ENCODE results near the gene PPP1CA.

Gene PPP1CA

DNA sequence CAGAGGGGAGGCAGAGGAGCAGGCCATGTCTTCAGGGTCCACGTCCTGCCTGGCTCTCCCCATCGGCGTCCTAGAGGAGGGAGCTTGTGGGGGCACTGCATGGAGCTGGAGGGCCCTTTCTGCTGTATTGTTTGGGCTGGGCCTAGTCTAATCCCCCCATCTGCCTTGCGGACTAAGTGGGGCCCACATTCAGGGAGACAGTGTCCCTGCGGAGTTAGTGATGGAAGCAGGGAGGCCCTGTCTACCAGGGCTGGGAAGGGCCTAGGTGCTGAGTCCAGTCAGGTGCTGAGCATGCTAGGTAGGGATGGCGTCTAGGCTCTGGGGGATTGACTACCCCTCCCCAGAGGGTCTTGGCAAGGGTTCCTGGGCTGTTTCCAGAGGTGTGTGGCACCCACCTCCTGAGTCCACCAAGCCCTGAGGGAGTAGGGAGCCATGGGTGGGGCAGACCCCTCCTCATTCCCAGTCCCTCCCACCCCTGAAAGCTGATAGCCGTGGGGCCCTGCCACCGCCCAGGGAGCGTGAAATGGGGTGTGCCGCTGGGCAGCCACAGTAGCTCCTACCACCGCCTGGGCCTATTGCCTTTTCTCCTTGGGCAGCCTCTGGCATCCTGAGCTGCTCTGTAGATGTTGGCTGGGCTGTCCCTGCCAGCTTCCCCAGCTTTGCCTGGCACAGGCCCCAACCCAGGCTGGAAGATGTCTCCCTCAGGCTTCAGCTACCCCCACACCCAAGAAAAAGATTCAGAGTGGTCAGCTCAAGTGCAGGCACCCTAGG, 46.5 kb downstream of the PPP1CA start:
- no peak overlapping the region for H3K9ac ChIP-seq
- peaks cover 5% of the 10 kb centered on the region for H3K79me2 ChIP-seq
- H3K36me3 ChIP-seq (ENCODE audit: control insufficient read depth, insufficient read depth, low read length), result no peaks in the 10 kb centered on the region
- no peaks in the 10 kb centered on the region for H3K27me3 ChIP-seq (ENCODE audit: control insufficient read depth, insufficient read depth, low read length)
- no peak overlapping the region for H3K4me3 ChIP-seq (ENCODE audit: low read depth, low read length)
- peaks cover 8% of the 10 kb centered on the region for H3K4me1 ChIP-seq
- peak overlapping the region; percentile 94 for H3K27ac ChIP-seq
- no peak overlapping the region for H2AFZ ChIP-seq
- TF ChIP-seq, protein P1, sequence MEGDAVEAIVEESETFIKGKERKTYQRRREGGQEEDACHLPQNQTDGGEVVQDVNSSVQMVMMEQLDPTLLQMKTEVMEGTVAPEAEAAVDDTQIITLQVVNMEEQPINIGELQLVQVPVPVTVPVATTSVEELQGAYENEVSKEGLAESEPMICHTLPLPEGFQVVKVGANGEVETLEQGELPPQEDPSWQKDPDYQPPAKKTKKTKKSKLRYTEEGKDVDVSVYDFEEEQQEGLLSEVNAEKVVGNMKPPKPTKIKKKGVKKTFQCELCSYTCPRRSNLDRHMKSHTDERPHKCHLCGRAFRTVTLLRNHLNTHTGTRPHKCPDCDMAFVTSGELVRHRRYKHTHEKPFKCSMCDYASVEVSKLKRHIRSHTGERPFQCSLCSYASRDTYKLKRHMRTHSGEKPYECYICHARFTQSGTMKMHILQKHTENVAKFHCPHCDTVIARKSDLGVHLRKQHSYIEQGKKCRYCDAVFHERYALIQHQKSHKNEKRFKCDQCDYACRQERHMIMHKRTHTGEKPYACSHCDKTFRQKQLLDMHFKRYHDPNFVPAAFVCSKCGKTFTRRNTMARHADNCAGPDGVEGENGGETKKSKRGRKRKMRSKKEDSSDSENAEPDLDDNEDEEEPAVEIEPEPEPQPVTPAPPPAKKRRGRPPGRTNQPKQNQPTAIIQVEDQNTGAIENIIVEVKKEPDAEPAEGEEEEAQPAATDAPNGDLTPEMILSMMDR (IDR thresholded peaks at IDR 0.05), result no peak
- no peaks in the 10 kb centered on the region for H3K9me3 ChIP-seq (ENCODE audit: control insufficient read depth, low read length)
- no peak overlapping the region for H3K4me2 ChIP-seq (ENCODE audit: low read length)

DNA sequence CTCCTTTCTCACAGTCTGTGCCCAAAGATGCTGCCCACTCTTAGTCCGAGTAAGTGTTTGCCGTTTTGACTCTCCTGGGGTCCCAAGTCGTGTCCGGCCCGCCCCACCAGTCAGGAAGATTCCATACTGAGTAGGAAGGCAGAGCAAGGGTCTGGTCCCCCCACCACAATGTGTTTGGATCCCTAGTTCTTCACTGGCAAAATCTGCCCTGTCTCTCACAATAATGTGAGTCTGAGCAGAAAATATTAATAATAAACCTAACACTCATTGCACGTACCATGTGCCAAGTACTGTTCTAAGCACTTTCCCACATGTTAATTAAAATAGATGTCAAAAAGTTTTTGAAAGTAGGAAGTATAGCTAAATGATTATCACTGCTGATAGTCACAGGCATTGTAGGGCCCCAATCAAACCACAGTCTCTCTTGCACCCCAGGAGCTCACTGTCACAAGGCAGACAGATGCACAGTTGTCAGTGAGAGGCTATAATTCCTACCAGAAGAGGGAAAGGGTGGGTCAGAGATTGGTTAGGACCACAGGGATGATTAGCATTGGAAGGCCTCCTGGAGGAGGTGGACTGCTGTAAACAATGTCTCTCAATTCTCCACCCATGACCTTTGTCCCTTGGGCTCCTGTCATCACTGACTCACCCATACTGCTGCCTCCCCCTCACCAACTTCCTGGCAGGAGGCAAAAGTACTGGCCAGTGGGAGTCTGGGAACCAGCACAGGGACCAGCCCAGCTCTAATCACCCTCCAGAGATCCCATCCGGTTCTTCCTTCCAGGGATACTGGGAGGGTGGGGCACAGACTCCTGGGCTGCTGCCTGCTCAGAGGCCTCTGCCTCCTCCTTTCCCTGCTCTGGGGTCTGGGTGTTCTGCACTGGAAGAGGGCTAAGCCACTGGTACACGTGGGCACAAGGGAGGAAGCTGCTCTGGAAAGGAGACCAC, 47.3 kb downstream of the PPP1CA start:
- H3K27ac ChIP-seq, result peak overlapping the region; percentile 94
- peak overlapping the region; percentile 86 for H2AFZ ChIP-seq
- H3K4me1 ChIP-seq, result peaks cover 8% of the 10 kb centered on the region
- H3K9me3 ChIP-seq (ENCODE audit: control insufficient read depth, low read length), result no peaks in the 10 kb centered on the region
- peaks cover 5% of the 10 kb centered on the region for H3K79me2 ChIP-seq
- H3K27me3 ChIP-seq (ENCODE audit: control insufficient read depth, insufficient read depth, low read length), result no peaks in the 10 kb centered on the region
- peak overlapping the region; percentile 79 for H3K4me3 ChIP-seq (ENCODE audit: low read depth, low read length)
- TF ChIP-seq, protein P1 (IDR thresholded peaks at IDR 0.05), result no peak
- H3K36me3 ChIP-seq (ENCODE audit: control insufficient read depth, insufficient read depth, low read length), result no peaks in the 10 kb centered on the region
- no peak overlapping the region for H3K9ac ChIP-seq
- peak overlapping the region; percentile 91 for H3K4me2 ChIP-seq (ENCODE audit: low read length)

DNA sequence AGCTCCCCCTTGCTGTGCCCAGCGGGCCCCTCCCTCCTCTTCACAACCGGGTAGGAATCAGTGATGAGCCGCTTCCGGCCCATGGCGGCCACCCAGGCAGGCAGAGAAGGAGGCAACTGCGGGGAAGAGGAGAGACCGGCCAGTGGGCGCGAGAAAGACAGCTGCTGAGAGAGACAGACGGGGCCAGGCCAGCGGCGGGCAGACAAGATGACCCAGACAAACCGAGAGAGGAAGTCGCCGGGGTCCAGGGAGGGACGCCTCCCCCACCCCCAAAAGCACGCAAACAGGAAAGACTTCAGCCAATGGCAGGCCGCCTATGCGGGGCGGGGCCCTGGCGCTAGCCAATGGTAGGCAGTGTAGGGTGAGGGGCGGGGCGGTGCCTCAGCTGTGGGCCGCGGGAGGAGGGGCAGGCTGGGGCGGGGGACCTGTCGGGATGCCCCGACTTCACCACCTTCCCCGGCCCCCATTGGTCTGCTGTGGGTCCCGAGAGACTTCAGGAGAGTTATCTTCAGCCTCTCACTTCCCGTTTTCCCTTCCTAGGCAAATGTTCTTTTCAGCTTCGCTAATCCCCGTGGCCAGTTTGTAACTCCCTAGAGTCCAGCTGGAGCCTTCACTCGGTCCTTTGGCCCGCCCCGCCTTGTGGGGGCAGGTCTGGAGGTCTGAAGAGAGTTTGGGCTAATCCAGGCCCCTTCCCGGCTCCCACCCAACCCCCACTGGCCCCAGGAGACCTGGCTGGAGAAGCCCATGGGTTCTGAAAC, 48.2 kb downstream of the PPP1CA start, which contains the start of gene POLD4:
POLD4 (minus strand) TSS at position 230 of the 758 bp plus-strand sequence; CDS start at position 83, 147 bp downstream.
- H3K36me3 ChIP-seq (ENCODE audit: control insufficient read depth, insufficient read depth, low read length), result no peaks in the 10 kb centered on the region
- TF ChIP-seq, protein P1 (IDR thresholded peaks at IDR 0.05), result no peak
- peak within 1 kb of the TSS; percentile 94 for H3K27ac ChIP-seq
- peak within 1 kb of the TSS; percentile 79 for H3K4me3 ChIP-seq (ENCODE audit: low read depth, low read length)
- no peaks in the 10 kb centered on the region for H3K9me3 ChIP-seq (ENCODE audit: control insufficient read depth, low read length)
- H3K79me2 ChIP-seq, result peaks cover 5% of the 10 kb centered on the region
- peaks cover 8% of the 10 kb centered on the region for H3K4me1 ChIP-seq
- no peaks in the 10 kb centered on the region for H3K27me3 ChIP-seq (ENCODE audit: control insufficient read depth, insufficient read depth, low read length)
- peak within 1 kb of the TSS; percentile 91 for H3K4me2 ChIP-seq (ENCODE audit: low read length)
- H3K9ac ChIP-seq, result peak within 1 kb of the TSS; percentile 43
- H2AFZ ChIP-seq, result peak within 1 kb of the TSS; percentile 86

DNA sequence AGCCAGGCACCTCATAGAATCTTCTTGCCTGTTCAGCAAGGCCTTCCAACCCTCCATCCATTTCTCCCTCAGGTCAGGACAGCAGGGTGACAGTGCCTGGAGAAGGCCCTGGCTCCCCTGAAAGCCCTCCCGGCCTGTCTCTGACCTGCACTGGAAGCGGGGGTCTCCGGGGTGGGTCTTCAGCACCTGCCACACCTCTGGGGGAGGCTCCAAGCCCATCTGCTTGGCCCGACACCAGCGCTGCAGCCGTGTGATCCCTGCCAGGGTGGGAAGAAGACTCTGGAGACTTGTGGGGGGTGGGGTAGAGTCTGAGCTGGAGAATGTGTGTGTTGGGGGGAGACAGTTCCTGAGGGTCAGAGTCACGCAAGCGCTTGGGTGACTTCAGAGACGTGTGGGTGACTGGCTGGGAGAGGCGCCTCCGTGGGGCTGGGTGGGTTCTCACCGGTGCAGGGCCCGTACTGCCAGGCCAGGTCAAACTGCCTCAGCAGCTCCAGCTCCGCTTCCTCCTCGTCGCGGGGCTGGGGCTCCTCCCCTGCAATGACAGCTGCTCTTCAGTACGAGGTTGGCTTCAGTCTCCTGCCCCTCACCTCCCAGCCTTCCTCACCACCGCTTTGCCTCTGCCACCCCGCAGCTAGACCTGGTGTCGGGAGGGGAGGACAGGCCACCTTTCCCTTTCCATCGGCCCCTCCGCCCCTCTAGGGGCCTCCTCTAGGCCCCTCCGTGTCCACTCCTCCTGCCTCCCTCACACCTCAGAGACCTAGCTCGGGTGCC, 48.9 kb downstream of the PPP1CA start:
- Histone ChIP-seq H3K36me3 (ENCODE audit: control insufficient read depth, insufficient read depth, low read length) (no peaks in the 10 kb centered on the region), H3K27me3 (ENCODE audit: control insufficient read depth, insufficient read depth, low read length) (no peaks in the 10 kb centered on the region), H3K4me3 (ENCODE audit: low read depth, low read length) (peak overlapping the region; percentile 79), H3K4me2 (ENCODE audit: low read length) (peak overlapping the region; percentile 91), H3K4me1 (peaks cover 8% of the 10 kb centered on the region), H3K79me2 (peaks cover 5% of the 10 kb centered on the region), H2AFZ (peak overlapping the region; percentile 86), H3K27ac (peak overlapping the region; percentile 94), H3K9ac (peak overlapping the region; percentile 43), H3K9me3 (ENCODE audit: control insufficient read depth, low read length) (no peaks in the 10 kb centered on the region)
- TF ChIP-seq, protein P1 (IDR thresholded peaks at IDR 0.05), result no peak

Measured in parathyroid adenoma (tissue), 2 donors.